Measurements from ENCODE around the gene PPARGC1A. TPM values are rescaled to one million over a fixed set of nuclear protein-coding genes. Genes with fewer than 3 reads are reported as not detected.

PPARGC1A gene
- total RNA-seq, 2 experiments from 2014 or later: not detected

- DNase-seq: no peak
- H3K4me3 Mint-ChIP-seq: no peak overlapping the region
- H3K36me3 Mint-ChIP-seq: no peaks in the 10 kb centered on the region
- H3K27ac Mint-ChIP-seq: no peak overlapping the region
- H3K27me3 Mint-ChIP-seq: no peaks in the 10 kb centered on the region
- H3K4me1 Mint-ChIP-seq: no peaks in the 10 kb centered on the region
- peaks cover 1% of the 10 kb centered on the region for H3K9me3 Mint-ChIP-seq
Measured at GRCh38 chr4:23811161-23811560, 78.7 kb downstream of the PPARGC1A start.

GRCh38 chr4:23805450-23805851 lies 84.4 kb downstream of the PPARGC1A start:
- DNase-seq: no peak
- Mint-ChIP-seq H3K4me1 (no peaks in the 10 kb centered on the region), H3K27ac (no peak overlapping the region), H3K36me3 (no peaks in the 10 kb centered on the region), H3K4me3 (no peak overlapping the region), H3K27me3 (no peaks in the 10 kb centered on the region), H3K9me3 (peaks cover 1% of the 10 kb centered on the region)

- Mint-ChIP-seq H3K27ac (no peak overlapping the region), H3K36me3 (no peaks in the 10 kb centered on the region), H3K27me3 (no peaks in the 10 kb centered on the region), H3K9me3 (peaks cover 7% of the 10 kb centered on the region), H3K4me1 (no peaks in the 10 kb centered on the region), H3K4me3 (no peak overlapping the region)
- DNase-seq: no peak
Measured at GRCh38 chr4:23789762-23790161, 100.1 kb downstream of the PPARGC1A start.

GRCh38 chr4:23788460-23788859 lies 101.4 kb downstream of the PPARGC1A start:
- Mint-ChIP-seq H3K4me3 (no peak overlapping the region), H3K4me1 (no peaks in the 10 kb centered on the region), H3K36me3 (no peaks in the 10 kb centered on the region), H3K27ac (no peak overlapping the region), H3K27me3 (no peaks in the 10 kb centered on the region), H3K9me3 (peaks cover 6% of the 10 kb centered on the region)
- DNase-seq: no peak

- Mint-ChIP-seq H3K4me3 (no peak overlapping the region), H3K9me3 (peaks cover 7% of the 10 kb centered on the region), H3K27ac (no peak overlapping the region), H3K36me3 (no peaks in the 10 kb centered on the region), H3K4me1 (no peaks in the 10 kb centered on the region), H3K27me3 (no peaks in the 10 kb centered on the region)
- DNase-seq: no peak
Measured at GRCh38 chr4:23788027-23788426, 101.8 kb downstream of the PPARGC1A start.

GRCh38 chr4:23782778-23783437 lies 106.9 kb downstream of the PPARGC1A start:
- Mint-ChIP-seq H3K9me3 (peaks cover 7% of the 10 kb centered on the region), H3K4me1 (no peaks in the 10 kb centered on the region), H3K36me3 (no peaks in the 10 kb centered on the region), H3K4me3 (no peak overlapping the region), H3K27ac (no peak overlapping the region), H3K27me3 (no peaks in the 10 kb centered on the region)
- no peak for DNase-seq

- no peaks in the 10 kb centered on the region for H3K36me3 Mint-ChIP-seq
- DNase-seq: no peak
- no peaks in the 10 kb centered on the region for H3K4me1 Mint-ChIP-seq
- no peak overlapping the region for H3K4me3 Mint-ChIP-seq
- H3K9me3 Mint-ChIP-seq: peaks cover 1% of the 10 kb centered on the region
- H3K27me3 Mint-ChIP-seq: no peaks in the 10 kb centered on the region
- H3K27ac Mint-ChIP-seq: no peak overlapping the region
Measured at GRCh38 chr4:23779839-23780238, 110.0 kb downstream of the PPARGC1A start.

GRCh38 chr4:23779422-23779821 lies 110.4 kb downstream of the PPARGC1A start:
- H3K36me3 Mint-ChIP-seq: no peaks in the 10 kb centered on the region
- H3K4me1 Mint-ChIP-seq: no peaks in the 10 kb centered on the region
- H3K27ac Mint-ChIP-seq: no peak overlapping the region
- no peaks in the 10 kb centered on the region for H3K27me3 Mint-ChIP-seq
- peaks cover 1% of the 10 kb centered on the region for H3K9me3 Mint-ChIP-seq
- no peak overlapping the region for H3K4me3 Mint-ChIP-seq
- no peak for DNase-seq

- H3K4me3 Mint-ChIP-seq: no peak overlapping the region
- H3K27ac Mint-ChIP-seq: no peak overlapping the region
Measured at GRCh38 chr4:23775694-23776093, 114.2 kb downstream of the PPARGC1A start.

GRCh38 chr4:23774909-23775308 lies 114.9 kb downstream of the PPARGC1A start:
- no peak overlapping the region for H3K4me3 Mint-ChIP-seq
- no peaks in the 10 kb centered on the region for H3K4me1 Mint-ChIP-seq
- H3K27ac Mint-ChIP-seq: no peak overlapping the region
- no peaks in the 10 kb centered on the region for H3K36me3 Mint-ChIP-seq
- DNase-seq: no peak
- H3K27me3 Mint-ChIP-seq: no peaks in the 10 kb centered on the region
- H3K9me3 Mint-ChIP-seq: no peaks in the 10 kb centered on the region

More at GRCh38 chr4:23775694-23776093, 114.2 kb downstream of the PPARGC1A start:
- Mint-ChIP-seq H3K4me1 (no peaks in the 10 kb centered on the region), H3K36me3 (no peaks in the 10 kb centered on the region), H3K27me3 (no peaks in the 10 kb centered on the region), H3K9me3 (no peaks in the 10 kb centered on the region)
- no peak for DNase-seq

GRCh38 chr4:23773884-23774636 lies 115.8 kb downstream of the PPARGC1A start:
- DNase-seq: no peak
- Mint-ChIP-seq H3K27ac (no peak overlapping the region), H3K4me3 (no peak overlapping the region), H3K27me3 (no peaks in the 10 kb centered on the region), H3K4me1 (no peaks in the 10 kb centered on the region), H3K9me3 (no peaks in the 10 kb centered on the region), H3K36me3 (no peaks in the 10 kb centered on the region)

- no peak overlapping the region for H3K4me3 Mint-ChIP-seq
- no peaks in the 10 kb centered on the region for H3K36me3 Mint-ChIP-seq
- no peaks in the 10 kb centered on the region for H3K9me3 Mint-ChIP-seq
- no peak for DNase-seq
- H3K4me1 Mint-ChIP-seq: no peaks in the 10 kb centered on the region
- no peaks in the 10 kb centered on the region for H3K27me3 Mint-ChIP-seq
- H3K27ac Mint-ChIP-seq: no peak overlapping the region
Measured at GRCh38 chr4:23770011-23770410, 119.8 kb downstream of the PPARGC1A start.

- H3K36me3 Mint-ChIP-seq: no peaks in the 10 kb centered on the region
- H3K9me3 Mint-ChIP-seq: no peaks in the 10 kb centered on the region
- no peaks in the 10 kb centered on the region for H3K4me1 Mint-ChIP-seq
- DNase-seq: no peak
- H3K27me3 Mint-ChIP-seq: no peaks in the 10 kb centered on the region
- no peak overlapping the region for H3K4me3 Mint-ChIP-seq
- H3K27ac Mint-ChIP-seq: no peak overlapping the region
Measured at GRCh38 chr4:23769406-23769805, 120.4 kb downstream of the PPARGC1A start.

GRCh38 chr4:23768541-23768940 lies 121.3 kb downstream of the PPARGC1A start:
- no peaks in the 10 kb centered on the region for H3K36me3 Mint-ChIP-seq
- H3K27ac Mint-ChIP-seq: no peak overlapping the region
- H3K4me3 Mint-ChIP-seq: no peak overlapping the region
- H3K27me3 Mint-ChIP-seq: no peaks in the 10 kb centered on the region
- DNase-seq: no peak
- no peaks in the 10 kb centered on the region for H3K4me1 Mint-ChIP-seq
- no peaks in the 10 kb centered on the region for H3K9me3 Mint-ChIP-seq

GRCh38 chr4:23766344-23766743 lies 123.5 kb downstream of the PPARGC1A start:
- no peak for DNase-seq
- no peaks in the 10 kb centered on the region for H3K36me3 Mint-ChIP-seq
- H3K27me3 Mint-ChIP-seq: no peaks in the 10 kb centered on the region
- H3K9me3 Mint-ChIP-seq: no peaks in the 10 kb centered on the region
- H3K27ac Mint-ChIP-seq: no peak overlapping the region
- no peak overlapping the region for H3K4me3 Mint-ChIP-seq
- no peaks in the 10 kb centered on the region for H3K4me1 Mint-ChIP-seq

- H3K4me1 Mint-ChIP-seq: no peaks in the 10 kb centered on the region
- no peaks in the 10 kb centered on the region for H3K9me3 Mint-ChIP-seq
- no peaks in the 10 kb centered on the region for H3K27me3 Mint-ChIP-seq
- H3K4me3 Mint-ChIP-seq: no peak overlapping the region
- H3K27ac Mint-ChIP-seq: no peak overlapping the region
- H3K36me3 Mint-ChIP-seq: no peaks in the 10 kb centered on the region
- DNase-seq: no peak
Measured at GRCh38 chr4:23763559-23763958, 126.3 kb downstream of the PPARGC1A start.
